Adrenal gland (tissue), 5 donors: ENCODE results near the gene CMYA5.

Experiments
- CTCF ChIP-seq, 6 experiments: fragments of 450-650 bp in 4 of 6; fragments of 200-600 bp in 2 of 6; sonication (generic) in 1 of 6; IDR thresholded peaks; 1 replicate in 5 of 6; 2 replicates in 1 of 6; pipeline versions ENCODE4 v1.5.1 to v1.8.0; 2016 to 2021; ENCODE audit warnings: antibody characterized with exemption in 6 of 6, mild to moderate bottlenecking in 2 of 6, moderate library complexity in 1 of 6
- POLR2A ChIP-seq, 2 donors: fragments of 450-650 bp; IDR thresholded peaks; one replicate each; pipeline ENCODE4 v1.6.1; 2017; ENCODE audit warnings: antibody characterized with exemption in 2 of 2, mild to moderate bottlenecking in 2 of 2, moderate library complexity in 1 of 2
- donor health status: DM: no; HTN: no; CAD: no.

- TF ChIP-seq POLR2A (IDR thresholded peaks at IDR 0.05) (no peak), CTCF (IDR thresholded peaks at IDR 0.05) (no peak)
Measured at GRCh38 chr5:79811081-79811480, 121.4 kb downstream of the CMYA5 start.
